ENCODE data around the gene CRLF3. TPM values are rescaled to one million over a fixed set of nuclear protein-coding genes. Genes with fewer than 3 reads are reported as not detected.

Gene CRLF3
- total RNA-seq, 1 experiment from 2014 or later: 28.6 TPM

DNA sequence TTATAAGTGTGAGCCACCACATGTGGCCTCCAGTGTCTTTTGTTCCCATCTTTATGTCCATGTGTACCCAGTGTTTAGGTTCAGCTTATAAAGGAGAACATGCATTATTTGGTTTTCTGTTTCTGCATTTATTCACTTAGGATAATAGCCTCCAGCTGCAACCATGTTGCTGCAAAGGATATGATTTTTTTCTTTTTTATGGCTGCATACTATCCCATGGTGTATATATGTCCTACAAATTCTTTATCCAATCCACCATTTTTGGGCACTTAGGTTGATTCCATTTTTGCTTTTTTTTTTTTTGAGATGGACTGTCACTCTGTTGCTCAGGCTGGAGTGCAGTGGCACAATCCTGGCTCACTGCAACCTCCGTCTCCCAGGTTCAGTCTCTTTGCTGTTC is 40.1 kb upstream of the CRLF3 start:
- no peak for ATAC-seq
- CTCF ChIA-PET: no interaction called here
- Histone ChIP-seq H3K9me3 (ENCODE audit: control insufficient read depth, insufficient read depth, low read depth, low read length) (no peaks in the 10 kb centered on the region), H3K27ac (ENCODE audit: low read length) (no peak overlapping the region), H3K4me1 (ENCODE audit: control insufficient read depth, insufficient read depth, low read length) (no peaks in the 10 kb centered on the region), H3K36me3 (ENCODE audit: control insufficient read depth, insufficient read depth, low read length) (no peaks in the 10 kb centered on the region; the same call in 1 of the 2 replicates), H3K4me3 (ENCODE audit: low read depth in 2 of 2, low read length in 2 of 2) (no peak overlapping the region), H3K27me3 (ENCODE audit: control insufficient read depth, insufficient read depth, low read length) (no peaks in the 10 kb centered on the region)
- intact Hi-C loops (cut with micrococcal nuclease; ENCODE audit: unreplicated experiment) (no loop called here), in situ Hi-C loops (cut with HindIII; ENCODE audit: low pct_unique_long_range_greater_than_20kb, low sequenced_read_pairs) (no loop called here)
- TF ChIP-seq SIN3A (IDR thresholded peaks at IDR 0.05; ENCODE audit: borderline replicate concordance, insufficient read depth, low read depth, low read length) (no peak), POLR2AphosphoS5 (IDR thresholded peaks at IDR 0.05; ENCODE audit: low read depth, low read length) (no peak), TCF7L2 (IDR thresholded peaks at IDR 0.05; ENCODE audit: low read depth, low read length) (no peak)
- TF ChIP-seq, protein P1, sequence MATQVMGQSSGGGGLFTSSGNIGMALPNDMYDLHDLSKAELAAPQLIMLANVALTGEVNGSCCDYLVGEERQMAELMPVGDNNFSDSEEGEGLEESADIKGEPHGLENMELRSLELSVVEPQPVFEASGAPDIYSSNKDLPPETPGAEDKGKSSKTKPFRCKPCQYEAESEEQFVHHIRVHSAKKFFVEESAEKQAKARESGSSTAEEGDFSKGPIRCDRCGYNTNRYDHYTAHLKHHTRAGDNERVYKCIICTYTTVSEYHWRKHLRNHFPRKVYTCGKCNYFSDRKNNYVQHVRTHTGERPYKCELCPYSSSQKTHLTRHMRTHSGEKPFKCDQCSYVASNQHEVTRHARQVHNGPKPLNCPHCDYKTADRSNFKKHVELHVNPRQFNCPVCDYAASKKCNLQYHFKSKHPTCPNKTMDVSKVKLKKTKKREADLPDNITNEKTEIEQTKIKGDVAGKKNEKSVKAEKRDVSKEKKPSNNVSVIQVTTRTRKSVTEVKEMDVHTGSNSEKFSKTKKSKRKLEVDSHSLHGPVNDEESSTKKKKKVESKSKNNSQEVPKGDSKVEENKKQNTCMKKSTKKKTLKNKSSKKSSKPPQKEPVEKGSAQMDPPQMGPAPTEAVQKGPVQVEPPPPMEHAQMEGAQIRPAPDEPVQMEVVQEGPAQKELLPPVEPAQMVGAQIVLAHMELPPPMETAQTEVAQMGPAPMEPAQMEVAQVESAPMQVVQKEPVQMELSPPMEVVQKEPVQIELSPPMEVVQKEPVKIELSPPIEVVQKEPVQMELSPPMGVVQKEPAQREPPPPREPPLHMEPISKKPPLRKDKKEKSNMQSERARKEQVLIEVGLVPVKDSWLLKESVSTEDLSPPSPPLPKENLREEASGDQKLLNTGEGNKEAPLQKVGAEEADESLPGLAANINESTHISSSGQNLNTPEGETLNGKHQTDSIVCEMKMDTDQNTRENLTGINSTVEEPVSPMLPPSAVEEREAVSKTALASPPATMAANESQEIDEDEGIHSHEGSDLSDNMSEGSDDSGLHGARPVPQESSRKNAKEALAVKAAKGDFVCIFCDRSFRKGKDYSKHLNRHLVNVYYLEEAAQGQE (IDR thresholded peaks at IDR 0.05; ENCODE audit: insufficient read depth in 1 of 2, low read depth in 2 of 2, low read length in 1 of 2): no peak
- TF ChIP-seq, protein P2, sequence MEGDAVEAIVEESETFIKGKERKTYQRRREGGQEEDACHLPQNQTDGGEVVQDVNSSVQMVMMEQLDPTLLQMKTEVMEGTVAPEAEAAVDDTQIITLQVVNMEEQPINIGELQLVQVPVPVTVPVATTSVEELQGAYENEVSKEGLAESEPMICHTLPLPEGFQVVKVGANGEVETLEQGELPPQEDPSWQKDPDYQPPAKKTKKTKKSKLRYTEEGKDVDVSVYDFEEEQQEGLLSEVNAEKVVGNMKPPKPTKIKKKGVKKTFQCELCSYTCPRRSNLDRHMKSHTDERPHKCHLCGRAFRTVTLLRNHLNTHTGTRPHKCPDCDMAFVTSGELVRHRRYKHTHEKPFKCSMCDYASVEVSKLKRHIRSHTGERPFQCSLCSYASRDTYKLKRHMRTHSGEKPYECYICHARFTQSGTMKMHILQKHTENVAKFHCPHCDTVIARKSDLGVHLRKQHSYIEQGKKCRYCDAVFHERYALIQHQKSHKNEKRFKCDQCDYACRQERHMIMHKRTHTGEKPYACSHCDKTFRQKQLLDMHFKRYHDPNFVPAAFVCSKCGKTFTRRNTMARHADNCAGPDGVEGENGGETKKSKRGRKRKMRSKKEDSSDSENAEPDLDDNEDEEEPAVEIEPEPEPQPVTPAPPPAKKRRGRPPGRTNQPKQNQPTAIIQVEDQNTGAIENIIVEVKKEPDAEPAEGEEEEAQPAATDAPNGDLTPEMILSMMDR (IDR thresholded peaks at IDR 0.05): no peak
- no TSS peak for BruUV-seq (replicated peaks)
- no peak for DNase-seq (ENCODE audit: low read depth, low spot score)
- POLR2A ChIA-PET: no interaction called here

DNA sequence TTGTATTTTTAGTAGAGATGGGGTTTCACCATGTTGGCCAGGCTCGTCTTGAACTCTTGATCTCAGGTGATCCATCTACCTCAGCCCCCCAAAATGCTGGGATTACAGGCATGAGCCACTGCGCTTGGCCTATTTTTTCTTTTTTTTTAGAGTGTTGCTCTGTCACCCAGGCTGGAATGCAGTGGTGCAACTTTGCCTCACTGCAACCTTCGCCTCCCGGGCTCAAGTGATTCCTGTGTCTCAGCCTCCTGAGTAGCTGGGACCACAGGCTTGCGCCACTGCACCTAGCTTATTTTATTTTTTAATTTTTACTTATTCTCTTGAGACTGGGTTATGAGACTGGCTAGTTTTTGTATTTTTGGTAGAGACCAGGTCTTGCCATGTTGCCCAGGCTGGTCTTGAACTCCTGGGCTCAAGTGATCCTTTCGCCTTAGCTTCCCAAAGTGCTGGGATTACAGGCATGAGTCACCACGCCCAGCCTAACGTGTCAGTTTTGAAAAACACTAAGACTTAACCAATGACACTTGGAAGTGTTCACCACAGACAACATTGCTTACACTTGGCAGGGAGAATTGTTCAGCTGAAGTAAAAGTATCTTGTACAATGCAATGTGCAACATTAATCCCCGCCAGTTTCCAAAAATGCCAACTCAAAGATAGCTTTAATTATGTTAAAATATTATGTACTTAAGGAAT is 34.2 kb upstream of the CRLF3 start:
- ATAC-seq (no peak), DNase-seq (ENCODE audit: low read depth, low spot score) (no peak)
- POLR2A ChIA-PET: no interaction called here
- intact Hi-C loops (cut with micrococcal nuclease; ENCODE audit: unreplicated experiment) (no loop called here), in situ Hi-C loops (cut with HindIII; ENCODE audit: low pct_unique_long_range_greater_than_20kb, low sequenced_read_pairs) (no loop called here)
- no peaks in the 10 kb centered on the region for H3K4me1 ChIP-seq (ENCODE audit: control insufficient read depth, insufficient read depth, low read length)
- no peaks in the 10 kb centered on the region; the same call in 1 of the 2 replicates for H3K36me3 ChIP-seq (ENCODE audit: control insufficient read depth, insufficient read depth, low read length)
- CTCF ChIA-PET: interaction anchor here (0.6 kb wide), 1 partner anchor 17 kb away, joined by 4 read pairs; no protein-coding TSS in a partner anchor
- no peaks in the 10 kb centered on the region for H3K27me3 ChIP-seq (ENCODE audit: control insufficient read depth, insufficient read depth, low read length)
- no peak overlapping the region for H3K4me3 ChIP-seq (ENCODE audit: low read depth in 2 of 2, low read length in 2 of 2)
- no peaks in the 10 kb centered on the region for H3K9me3 ChIP-seq (ENCODE audit: control insufficient read depth, insufficient read depth, low read depth, low read length)
- H3K27ac ChIP-seq (ENCODE audit: low read length): no peak overlapping the region
- TF ChIP-seq TCF7L2 (IDR thresholded peaks at IDR 0.05; ENCODE audit: low read depth, low read length): no peak
- no peak for TF ChIP-seq SIN3A (IDR thresholded peaks at IDR 0.05; ENCODE audit: borderline replicate concordance, insufficient read depth, low read depth, low read length)
- TF ChIP-seq, protein P2 (IDR thresholded peaks at IDR 0.05): no peak
- TF ChIP-seq POLR2AphosphoS5 (IDR thresholded peaks at IDR 0.05; ENCODE audit: low read depth, low read length): no peak
- TF ChIP-seq, protein P1 (IDR thresholded peaks at IDR 0.05; ENCODE audit: insufficient read depth in 1 of 2, low read depth in 2 of 2, low read length in 1 of 2): no peak
- BruUV-seq (replicated peaks): no TSS peak

Measured in Panc1 (cell line).